Trophoblast cell (in vitro differentiated cells and primary cell): Measurements from ENCODE around the gene DYRK1A.

Source experiments
- DNase-seq, 2 donors: peaks; one replicate each; pipeline ENCODE4 v3.0.0-alpha.2; 2016
- H2AFZ ChIP-seq: 2 replicates; pipeline ENCODE4 v1.6.1; 2013; ENCODE audit warnings: low read length, moderate library complexity, mild to moderate bottlenecking; ENCODE audit not compliant: insufficient read depth, poor library complexity
- H2AK5ac ChIP-seq: 2 replicates; pipeline ENCODE4 v1.6.1; 2013; ENCODE audit warnings: mild to moderate bottlenecking, low read length
- H2BK120ac ChIP-seq: 2 replicates; pipeline ENCODE4 v1.6.1; 2013; ENCODE audit warnings: low read length, mild to moderate bottlenecking, moderate library complexity; ENCODE audit not compliant: insufficient read depth, poor library complexity
- H2BK12ac ChIP-seq: 2 replicates; pipeline ENCODE4 v1.6.1; 2013; ENCODE audit warnings: mild to moderate bottlenecking, low read length, moderate library complexity
- H2BK5ac ChIP-seq: 2 replicates; pipeline ENCODE4 v1.6.1; 2013; ENCODE audit warnings: low read length, low read depth, moderate library complexity, mild to moderate bottlenecking; ENCODE audit not compliant: poor library complexity
- H3K14ac ChIP-seq: 2 replicates; pipeline ENCODE4 v1.6.1; 2013; ENCODE audit warnings: mild to moderate bottlenecking, low read length
- H3K18ac ChIP-seq: 2 replicates; pipeline ENCODE4 v1.6.1; 2013; ENCODE audit warnings: mild to moderate bottlenecking, low read length
- H3K23ac ChIP-seq: 2 replicates; pipeline ENCODE4 v1.6.1; 2013; ENCODE audit warnings: low read length
- H3K27ac ChIP-seq: 2 replicates; pipeline ENCODE4 v1.5.1; 2013; ENCODE audit warnings: low read depth, mild to moderate bottlenecking, inconsistent platforms, low read length, moderate library complexity
- H3K27me3 ChIP-seq: 2 replicates; pipeline ENCODE4 v1.6.1; 2013; ENCODE audit warnings: inconsistent platforms, mild to moderate bottlenecking, low read length, moderate library complexity; ENCODE audit not compliant: insufficient read depth
- H3K36me3 ChIP-seq, 2 experiments: 1 replicate in 1 of 2; 2 replicates in 1 of 2; pipeline ENCODE4 v1.6.1; 2013; ENCODE audit warnings: low read length in 2 of 2, mild to moderate bottlenecking in 2 of 2, moderate library complexity in 1 of 2; ENCODE audit not compliant: insufficient read depth in 2 of 2, control insufficient read depth in 1 of 2
- H3K4ac ChIP-seq: 2 replicates; pipeline ENCODE4 v1.6.1; 2013; ENCODE audit warnings: low read depth, mild to moderate bottlenecking, low read length, moderate library complexity
- H3K4me1 ChIP-seq, 2 experiments: 1 replicate in 1 of 2; 2 replicates in 1 of 2; pipeline ENCODE4 v1.6.1; 2013; ENCODE audit warnings: low read length in 2 of 2, mild to moderate bottlenecking in 2 of 2, moderate library complexity in 1 of 2; ENCODE audit not compliant: insufficient read depth in 2 of 2, control insufficient read depth in 1 of 2
- H3K4me2 ChIP-seq: 2 replicates; pipeline ENCODE4 v1.6.1; 2013; ENCODE audit warnings: inconsistent platforms, mild to moderate bottlenecking, low read length, moderate library complexity
- H3K4me3 ChIP-seq: 2 replicates; pipeline ENCODE4 v1.5.1; 2013; ENCODE audit warnings: mild to moderate bottlenecking, low read depth, low read length, inconsistent platforms
- H3K79me1 ChIP-seq: one replicate; pipeline ENCODE4 v1.6.1; 2013; ENCODE audit warnings: low read length
- H3K79me2 ChIP-seq: 2 replicates; pipeline ENCODE4 v1.6.1; 2013; ENCODE audit warnings: low read length, mild to moderate bottlenecking; ENCODE audit not compliant: control insufficient read depth, insufficient read depth, poor library complexity
- H3K9ac ChIP-seq: 2 replicates; pipeline ENCODE4 v1.6.1; 2013; ENCODE audit warnings: mild to moderate bottlenecking, low read length
- H3K9me3 ChIP-seq: 2 replicates; pipeline ENCODE4 v1.6.1; 2013; ENCODE audit warnings: low read depth, mild to moderate bottlenecking, control low read depth, inconsistent platforms, low read length; ENCODE audit not compliant: insufficient read depth
- H4K12ac ChIP-seq: 2 replicates; pipeline ENCODE4 v1.6.1; 2013; ENCODE audit warnings: low read depth, mild to moderate bottlenecking, low read length, moderate library complexity
- H4K8ac ChIP-seq: 2 replicates; pipeline ENCODE4 v1.6.1; 2013; ENCODE audit warnings: low read depth, mild to moderate bottlenecking, low read length, moderate library complexity
- H4K91ac ChIP-seq: one replicate; pipeline ENCODE4 v1.6.1; 2013; ENCODE audit warnings: low read depth, mild to moderate bottlenecking, low read length, moderate library complexity
- WGBS: extraction: QIAGEN DNeasy Blood & Tissue Kit; methylation state at CpG from one replicate; pipeline ENCODE4 v1.1.7; 2013; ENCODE audit warnings: missing lambda C conversion rate; ENCODE audit not compliant: insufficient read length, insufficient coverage; ENCODE audit errors: extremely low coverage; 5-methylcytosine and 5-hydroxymethylcytosine counted together

Gene DYRK1A

DNA sequence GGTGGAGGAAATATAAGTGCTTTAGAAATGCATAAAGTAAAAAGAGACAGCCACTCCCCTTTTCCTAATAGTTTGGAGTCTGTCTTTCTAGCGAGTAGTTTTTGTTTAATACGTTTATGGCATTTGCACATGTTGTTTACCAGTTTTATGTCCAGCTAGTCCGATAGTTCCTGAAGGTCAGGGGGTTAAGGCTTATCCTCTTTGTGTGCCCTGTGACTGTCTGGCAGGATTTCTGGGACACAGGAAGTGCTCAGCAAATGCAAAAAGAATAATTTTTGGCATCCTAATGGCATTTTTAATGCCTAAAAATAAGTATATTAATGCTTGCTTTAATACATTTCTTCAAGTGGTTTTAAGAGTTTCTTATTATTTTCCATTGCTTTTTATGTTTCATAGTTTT, 58.4 kb downstream of the DYRK1A start:
- no peak overlapping the region for H2AFZ ChIP-seq
- no peaks in the 10 kb centered on the region for H3K4me1 ChIP-seq
- H4K12ac ChIP-seq: no peak overlapping the region
- no peak overlapping the region for H2AK5ac ChIP-seq
- no peak overlapping the region for H3K23ac ChIP-seq
- no peak overlapping the region for H3K27ac ChIP-seq
- H4K91ac ChIP-seq: no peak overlapping the region
- H2BK12ac ChIP-seq: no peak overlapping the region
- H3K79me2 ChIP-seq: peaks cover 1% of the 10 kb centered on the region
- H2BK5ac ChIP-seq: no peak overlapping the region
- H3K4me3 ChIP-seq: no peak overlapping the region
- no peaks in the 10 kb centered on the region for H3K27me3 ChIP-seq
- H3K9me3 ChIP-seq: peaks cover 2% of the 10 kb centered on the region
- no peak overlapping the region for H3K4ac ChIP-seq
- no peak overlapping the region for H3K4me2 ChIP-seq
- no peak overlapping the region for H4K8ac ChIP-seq
- H3K36me3 ChIP-seq: peaks cover 0 to 9% of the 10 kb centered on the region in 2 experiments
- WGBS: no CpG with 5 or more reads among the region's 3 CpGs
- H3K18ac ChIP-seq: no peak overlapping the region
- DNase-seq: no peak
- H2BK120ac ChIP-seq: no peak overlapping the region
- H3K9ac ChIP-seq: no peak overlapping the region
- H3K14ac ChIP-seq: no peak overlapping the region
- H3K79me1 ChIP-seq: no peaks in the 10 kb centered on the region

GRCh38 chr21:37425684-37426083, 59.1 kb downstream of the DYRK1A start:
- no peak overlapping the region for H4K8ac ChIP-seq
- no peaks in the 10 kb centered on the region for H3K79me1 ChIP-seq
- peaks cover 2% of the 10 kb centered on the region for H3K9me3 ChIP-seq
- H3K23ac ChIP-seq: no peak overlapping the region
- peak overlapping the region; percentile 4 for H3K9ac ChIP-seq
- no peak overlapping the region for H3K27ac ChIP-seq
- H2AFZ ChIP-seq: no peak overlapping the region
- H3K79me2 ChIP-seq: peaks cover 3% of the 10 kb centered on the region
- H2AK5ac ChIP-seq: no peak overlapping the region
- H3K4me2 ChIP-seq: no peak overlapping the region
- H3K4me1 ChIP-seq: no peaks in the 10 kb centered on the region
- H3K18ac ChIP-seq: no peak overlapping the region
- H4K12ac ChIP-seq: no peak overlapping the region
- H3K4ac ChIP-seq: no peak overlapping the region
- DNase-seq: no peak
- WGBS: no CpG with 5 or more reads among the region's 2 CpGs
- H2BK5ac ChIP-seq: no peak overlapping the region
- peaks cover 0 to 10% of the 10 kb centered on the region in 2 experiments for H3K36me3 ChIP-seq
- no peak overlapping the region for H4K91ac ChIP-seq
- H3K27me3 ChIP-seq: no peaks in the 10 kb centered on the region
- H3K14ac ChIP-seq: no peak overlapping the region
- H2BK120ac ChIP-seq: no peak overlapping the region
- H2BK12ac ChIP-seq: no peak overlapping the region
- no peak overlapping the region for H3K4me3 ChIP-seq

DNA sequence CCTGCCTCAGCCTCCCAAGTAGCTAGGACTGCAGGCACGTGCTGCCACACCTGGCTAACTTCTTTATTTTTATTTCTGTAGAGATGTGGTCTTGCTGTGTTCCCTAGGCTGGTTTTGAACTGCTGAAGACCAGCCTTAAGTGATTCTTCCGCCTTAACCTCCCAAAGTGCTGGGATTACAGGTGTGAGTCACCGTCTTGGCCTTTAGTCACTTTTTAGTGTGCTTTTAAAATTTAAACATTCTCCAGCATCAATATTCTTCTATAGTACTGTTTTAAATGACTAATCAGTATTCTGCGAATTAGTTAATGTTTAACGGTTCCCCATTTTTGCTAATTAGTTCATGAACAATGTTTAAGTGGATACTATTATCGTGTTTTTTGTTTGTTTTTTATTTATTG, 60.6 kb downstream of the DYRK1A start:
- Histone ChIP-seq H3K27ac (no peak overlapping the region), H3K79me2 (peaks cover 7% of the 10 kb centered on the region), H3K27me3 (no peaks in the 10 kb centered on the region), H2BK5ac (no peak overlapping the region), H2BK120ac (no peak overlapping the region), H3K4ac (peak overlapping the region; percentile 50), H3K4me1 (peaks cover 0 to 3% of the 10 kb centered on the region in 2 experiments), H3K9ac (no peak overlapping the region), H2AFZ (no peak overlapping the region), H4K91ac (no peak overlapping the region), H3K18ac (no peak overlapping the region), H3K4me2 (no peak overlapping the region), H3K14ac (no peak overlapping the region), H3K9me3 (peaks cover 2% of the 10 kb centered on the region), H3K79me1 (no peaks in the 10 kb centered on the region), H4K12ac (no peak overlapping the region), H4K8ac (no peak overlapping the region), H2BK12ac (no peak overlapping the region), H3K23ac (no peak overlapping the region), H3K36me3 (peaks cover 0 to 13% of the 10 kb centered on the region in 2 experiments), H3K4me3 (no peak overlapping the region), H2AK5ac (no peak overlapping the region)
- DNase-seq: peak in 1 of 2 donors; percentile 31
- WGBS: no CpG with 5 or more reads among the region's 6 CpGs

GRCh38 chr21:37429356-37429755, 62.8 kb downstream of the DYRK1A start:
- H4K91ac ChIP-seq: no peak overlapping the region
- no peak overlapping the region for H4K8ac ChIP-seq
- no peaks in the 10 kb centered on the region for H3K27me3 ChIP-seq
- H2BK12ac ChIP-seq: no peak overlapping the region
- no peak overlapping the region for H2AFZ ChIP-seq
- no peak for DNase-seq
- H3K9ac ChIP-seq: no peak overlapping the region
- H3K23ac ChIP-seq: no peak overlapping the region
- H3K79me2 ChIP-seq: peaks cover 7% of the 10 kb centered on the region
- WGBS: no CpG with 5 or more reads among the region's 7 CpGs
- H3K4me1 ChIP-seq: peaks cover 0 to 3% of the 10 kb centered on the region in 2 experiments
- peaks cover 2% of the 10 kb centered on the region for H3K9me3 ChIP-seq
- no peak overlapping the region for H4K12ac ChIP-seq
- H3K4me2 ChIP-seq: no peak overlapping the region
- H3K14ac ChIP-seq: no peak overlapping the region
- peaks cover 0 to 11% of the 10 kb centered on the region in 2 experiments for H3K36me3 ChIP-seq
- no peak overlapping the region for H2BK120ac ChIP-seq
- H3K27ac ChIP-seq: no peak overlapping the region
- H2BK5ac ChIP-seq: no peak overlapping the region
- H2AK5ac ChIP-seq: no peak overlapping the region
- H3K18ac ChIP-seq: no peak overlapping the region
- H3K79me1 ChIP-seq: no peaks in the 10 kb centered on the region
- peak overlapping the region; percentile 5 for H3K4ac ChIP-seq
- no peak overlapping the region for H3K4me3 ChIP-seq
